Activated naive CD8-positive, alpha-beta T cell treated with anti-CD3 and anti-CD28 coated beads for 36 hours (primary cell): ENCODE data around the gene PSAPL1. TPM values are rescaled to one million over a fixed set of nuclear protein-coding genes. Genes with fewer than 3 reads are reported as not detected.

ENCODE experiments used
- DNase-seq: peaks from one replicate; pipeline ENCODE4 v3.0.0; 2021
- H3K27ac Mint-ChIP-seq: one replicate; pipeline ENCODE4 v1.8.0; 2022; ENCODE audit warnings: mild to moderate bottlenecking, moderate library complexity, mixed read lengths
- H3K27me3 Mint-ChIP-seq: one replicate; pipeline ENCODE4 v1.8.0; 2022; ENCODE audit warnings: mild to moderate bottlenecking, mixed read lengths
- H3K36me3 Mint-ChIP-seq: one replicate; pipeline ENCODE4 v1.8.0; 2021; ENCODE audit warnings: mild to moderate bottlenecking, mixed read lengths
- H3K4me1 Mint-ChIP-seq: one replicate; pipeline ENCODE4 v1.8.0; 2021; ENCODE audit warnings: mixed read lengths
- H3K4me3 Mint-ChIP-seq: one replicate; pipeline ENCODE4 v1.8.0; 2022; ENCODE audit warnings: mild to moderate bottlenecking, moderate library complexity, mixed read lengths
- H3K9me3 Mint-ChIP-seq: one replicate; pipeline ENCODE4 v1.8.0; 2022; ENCODE audit warnings: mixed read lengths
- total RNA-seq, 2 experiments: library from RNA; stranded (reverse); gene quantifications; one replicate each; pipeline ENCODE4 v1.2.3, GENCODE V29; 2021

Gene PSAPL1
- total RNA-seq, 2 experiments from 2014 or later, result not detected

DNA sequence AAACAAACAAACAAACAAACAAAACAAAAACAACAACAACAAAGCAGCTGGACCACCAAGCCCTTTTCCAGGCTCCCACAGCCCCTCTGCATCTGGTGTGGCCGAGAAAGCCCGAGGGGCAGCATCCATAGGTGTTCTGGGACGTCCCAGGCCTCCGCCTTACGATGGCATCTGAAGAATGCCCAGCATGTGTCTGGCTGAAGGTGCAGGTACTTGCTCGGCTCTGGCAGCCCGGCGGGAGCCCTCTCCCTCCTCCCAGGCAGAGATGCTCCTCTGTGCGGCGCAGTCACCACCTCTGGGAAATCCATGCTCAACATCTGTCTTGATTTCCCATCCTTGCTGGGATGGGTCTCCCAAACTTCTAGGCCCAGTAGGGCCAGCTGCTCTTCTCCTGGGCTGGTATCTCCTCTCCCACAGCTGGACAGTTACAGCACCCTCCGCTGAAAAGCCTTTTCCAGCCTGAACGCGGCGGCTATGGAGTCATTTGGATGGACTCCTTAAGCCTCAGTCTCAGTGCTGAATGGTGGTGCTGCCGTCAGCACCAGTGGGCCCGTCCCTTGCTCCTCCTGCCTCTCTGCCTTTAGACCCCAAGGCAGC lies 4.3 kb downstream of the PSAPL1 start:
- Mint-ChIP-seq H3K4me1 (no peaks in the 10 kb centered on the region), H3K27me3 (no peaks in the 10 kb centered on the region), H3K9me3 (no peaks in the 10 kb centered on the region), H3K36me3 (no peaks in the 10 kb centered on the region), H3K4me3 (no peak overlapping the region), H3K27ac (no peak overlapping the region)
- no peak for DNase-seq

DNA sequence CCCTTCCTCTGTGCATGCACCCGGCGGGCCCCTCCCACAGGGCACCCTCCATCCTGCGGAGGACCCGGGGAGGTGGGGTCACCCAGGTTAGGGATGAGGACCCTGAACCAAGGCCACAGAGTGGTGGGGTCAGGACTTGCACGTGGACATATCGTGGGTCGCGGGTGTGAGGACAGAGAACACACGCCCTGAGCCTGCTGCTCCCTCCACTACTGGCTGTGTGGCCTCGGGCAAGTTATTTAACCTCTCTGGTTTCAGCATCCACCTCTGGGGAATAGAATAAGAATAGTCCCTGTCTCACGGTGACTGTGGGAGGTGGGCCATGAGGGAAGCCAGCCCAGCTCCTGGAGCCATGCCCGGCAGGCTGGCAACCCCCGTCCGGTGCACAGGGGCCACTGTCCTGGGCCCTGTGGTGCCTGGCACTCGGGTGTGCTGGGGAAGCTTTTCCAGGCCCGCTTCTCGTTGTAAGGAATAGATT lies 5.1 kb downstream of the PSAPL1 start:
- Mint-ChIP-seq H3K27me3 (no peaks in the 10 kb centered on the region), H3K4me3 (no peak overlapping the region), H3K27ac (no peak overlapping the region), H3K9me3 (no peaks in the 10 kb centered on the region), H3K36me3 (no peaks in the 10 kb centered on the region), H3K4me1 (no peaks in the 10 kb centered on the region)
- no peak for DNase-seq

- Mint-ChIP-seq H3K36me3 (no peaks in the 10 kb centered on the region), H3K27ac (no peak overlapping the region), H3K27me3 (no peaks in the 10 kb centered on the region), H3K4me3 (no peak overlapping the region), H3K4me1 (no peaks in the 10 kb centered on the region), H3K9me3 (no peaks in the 10 kb centered on the region)
- DNase-seq, result no peak
Observed at GRCh38 chr4:7429069-7429416, 5.7 kb downstream of the PSAPL1 start.

DNA sequence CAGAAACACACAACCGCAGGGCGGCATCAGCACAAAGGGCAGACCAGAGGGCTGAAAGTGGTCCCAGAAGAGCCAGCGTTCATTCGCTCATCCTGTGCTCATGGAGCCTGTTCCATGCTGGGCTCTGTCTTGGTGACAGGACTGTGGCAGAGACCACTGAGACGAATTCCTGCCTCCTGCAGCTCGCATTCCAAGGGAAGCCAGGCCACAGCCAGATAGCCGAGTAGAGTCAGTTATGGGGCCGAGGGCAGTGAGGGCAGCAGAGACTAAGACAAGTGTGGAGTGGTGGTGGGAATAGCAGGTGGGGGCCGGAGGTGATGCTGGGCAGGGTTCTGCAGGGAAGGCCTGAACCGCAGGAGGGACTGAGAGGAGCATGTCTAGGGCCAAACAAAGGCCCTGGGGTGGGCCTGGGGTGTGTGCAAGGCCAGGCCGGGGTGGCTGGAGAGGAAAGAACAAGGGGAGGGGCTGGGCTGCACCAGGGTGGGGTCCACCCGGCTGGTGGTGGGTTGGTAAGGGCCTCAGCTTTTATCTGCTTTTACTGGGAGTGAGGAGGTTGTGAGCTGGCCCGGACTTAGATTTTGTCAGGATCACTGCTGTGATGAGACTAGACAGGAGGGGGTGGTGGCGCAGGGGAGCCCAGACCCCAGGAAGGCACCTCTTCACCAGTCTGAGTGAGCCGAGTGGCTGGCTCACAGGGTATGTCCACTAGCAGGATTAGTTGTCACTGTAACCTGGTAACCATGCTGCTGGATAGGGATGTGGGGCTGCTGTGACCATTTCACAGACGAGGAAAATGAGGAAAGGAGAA lies 6.3 kb downstream of the PSAPL1 start:
- Mint-ChIP-seq H3K9me3 (no peaks in the 10 kb centered on the region), H3K4me1 (no peaks in the 10 kb centered on the region), H3K27me3 (no peaks in the 10 kb centered on the region), H3K4me3 (no peak overlapping the region), H3K27ac (no peak overlapping the region), H3K36me3 (no peaks in the 10 kb centered on the region)
- DNase-seq, result no peak

DNA sequence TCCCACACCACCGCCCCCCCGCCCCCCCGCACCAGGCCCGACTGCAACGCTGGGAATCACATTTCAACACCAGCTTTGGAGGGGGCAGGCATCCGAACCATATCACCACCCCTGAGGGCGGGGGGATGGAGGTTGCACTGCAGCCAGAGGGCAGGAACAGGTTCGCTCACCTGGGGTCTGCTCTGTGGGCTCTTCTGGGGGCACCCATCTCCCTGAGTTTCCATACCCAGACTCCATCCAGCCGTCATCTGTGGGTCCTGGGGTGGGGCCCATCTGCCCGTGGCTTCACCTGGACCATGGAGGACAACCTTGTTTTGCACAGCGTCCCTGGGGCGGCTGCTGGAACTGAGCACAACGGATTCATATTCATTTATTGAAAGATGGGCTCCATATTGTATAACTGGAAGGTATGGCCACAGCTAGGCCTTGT lies 6.9 kb downstream of the PSAPL1 start:
- DNase-seq, result no peak
- Mint-ChIP-seq H3K27me3 (no peaks in the 10 kb centered on the region), H3K9me3 (no peaks in the 10 kb centered on the region), H3K27ac (no peak overlapping the region), H3K4me1 (no peaks in the 10 kb centered on the region), H3K4me3 (no peak overlapping the region), H3K36me3 (no peaks in the 10 kb centered on the region)

- no peaks in the 10 kb centered on the region for H3K36me3 Mint-ChIP-seq
- no peaks in the 10 kb centered on the region for H3K4me1 Mint-ChIP-seq
- H3K27ac Mint-ChIP-seq, result no peak overlapping the region
- H3K4me3 Mint-ChIP-seq, result no peak overlapping the region
- no peaks in the 10 kb centered on the region for H3K9me3 Mint-ChIP-seq
- H3K27me3 Mint-ChIP-seq, result no peaks in the 10 kb centered on the region
- no peak for DNase-seq
Observed at GRCh38 chr4:7427361-7427760, 7.4 kb downstream of the PSAPL1 start.

- H3K4me1 Mint-ChIP-seq, result no peaks in the 10 kb centered on the region
- H3K27ac Mint-ChIP-seq, result no peak overlapping the region
- H3K27me3 Mint-ChIP-seq, result no peaks in the 10 kb centered on the region
- DNase-seq, result no peak
- H3K9me3 Mint-ChIP-seq, result no peaks in the 10 kb centered on the region
- no peak overlapping the region for H3K4me3 Mint-ChIP-seq
- H3K36me3 Mint-ChIP-seq, result no peaks in the 10 kb centered on the region
Observed at GRCh38 chr4:7426525-7427171, 8.1 kb downstream of the PSAPL1 start.

DNA sequence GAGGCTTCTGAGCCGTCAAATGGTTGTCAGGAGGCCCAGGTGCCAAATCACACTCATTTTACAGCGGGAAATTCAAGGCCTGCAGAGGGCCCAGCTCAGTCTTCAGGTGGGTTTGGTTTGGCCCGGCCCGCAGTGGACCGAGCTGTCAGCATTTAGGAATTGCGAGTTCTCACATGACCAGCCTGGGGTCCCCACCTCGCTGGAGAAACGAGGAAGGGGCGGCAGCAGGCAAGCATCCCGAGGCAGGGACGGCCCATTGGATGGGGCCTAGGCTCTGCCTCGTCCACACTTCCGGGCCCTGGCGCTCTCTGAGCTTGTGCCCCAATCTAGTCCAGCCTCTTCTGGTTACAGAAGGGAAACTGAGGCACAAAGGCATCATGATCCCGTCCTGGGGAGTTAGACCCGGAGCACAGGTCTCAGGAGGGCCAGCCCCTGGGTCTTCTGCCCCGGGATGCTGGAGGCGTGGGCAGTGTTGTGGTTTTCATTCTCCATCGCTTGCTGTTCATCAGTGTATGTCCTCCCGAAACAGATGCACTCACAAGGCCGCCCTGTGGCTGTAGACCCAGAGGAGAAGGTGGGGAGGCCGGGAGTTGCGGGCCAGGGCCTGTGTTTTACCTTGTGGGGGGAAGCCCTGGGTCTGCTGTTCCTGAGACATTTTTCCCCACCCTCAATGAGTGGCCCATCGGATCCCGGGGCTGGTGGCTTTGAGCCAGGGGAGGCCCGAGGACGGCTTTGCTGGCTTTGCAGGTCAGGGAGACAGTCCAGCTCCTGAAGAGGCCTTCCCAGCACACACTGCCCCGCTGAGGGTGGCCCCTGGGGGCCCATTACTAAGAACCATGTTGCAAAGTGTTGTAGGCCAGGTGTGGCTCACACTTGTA lies 8.9 kb downstream of the PSAPL1 start:
- Mint-ChIP-seq H3K27me3 (no peaks in the 10 kb centered on the region), H3K9me3 (no peaks in the 10 kb centered on the region), H3K4me1 (no peaks in the 10 kb centered on the region), H3K36me3 (no peaks in the 10 kb centered on the region), H3K27ac (no peak overlapping the region), H3K4me3 (no peak overlapping the region)
- no peak for DNase-seq

GRCh38 chr4:7425124-7425523 lies 9.6 kb downstream of the PSAPL1 start:
- Mint-ChIP-seq H3K4me3 (no peak overlapping the region), H3K27ac (no peak overlapping the region), H3K27me3 (no peaks in the 10 kb centered on the region), H3K9me3 (no peaks in the 10 kb centered on the region), H3K36me3 (no peaks in the 10 kb centered on the region), H3K4me1 (no peaks in the 10 kb centered on the region)
- no peak for DNase-seq

- no peak overlapping the region for H3K27ac Mint-ChIP-seq
- no peaks in the 10 kb centered on the region for H3K36me3 Mint-ChIP-seq
- no peaks in the 10 kb centered on the region for H3K4me1 Mint-ChIP-seq
- no peaks in the 10 kb centered on the region for H3K27me3 Mint-ChIP-seq
- DNase-seq, result no peak
- H3K4me3 Mint-ChIP-seq, result no peak overlapping the region
- H3K9me3 Mint-ChIP-seq, result no peaks in the 10 kb centered on the region
Observed at GRCh38 chr4:7424553-7425111, 10.1 kb downstream of the PSAPL1 start.

DNA sequence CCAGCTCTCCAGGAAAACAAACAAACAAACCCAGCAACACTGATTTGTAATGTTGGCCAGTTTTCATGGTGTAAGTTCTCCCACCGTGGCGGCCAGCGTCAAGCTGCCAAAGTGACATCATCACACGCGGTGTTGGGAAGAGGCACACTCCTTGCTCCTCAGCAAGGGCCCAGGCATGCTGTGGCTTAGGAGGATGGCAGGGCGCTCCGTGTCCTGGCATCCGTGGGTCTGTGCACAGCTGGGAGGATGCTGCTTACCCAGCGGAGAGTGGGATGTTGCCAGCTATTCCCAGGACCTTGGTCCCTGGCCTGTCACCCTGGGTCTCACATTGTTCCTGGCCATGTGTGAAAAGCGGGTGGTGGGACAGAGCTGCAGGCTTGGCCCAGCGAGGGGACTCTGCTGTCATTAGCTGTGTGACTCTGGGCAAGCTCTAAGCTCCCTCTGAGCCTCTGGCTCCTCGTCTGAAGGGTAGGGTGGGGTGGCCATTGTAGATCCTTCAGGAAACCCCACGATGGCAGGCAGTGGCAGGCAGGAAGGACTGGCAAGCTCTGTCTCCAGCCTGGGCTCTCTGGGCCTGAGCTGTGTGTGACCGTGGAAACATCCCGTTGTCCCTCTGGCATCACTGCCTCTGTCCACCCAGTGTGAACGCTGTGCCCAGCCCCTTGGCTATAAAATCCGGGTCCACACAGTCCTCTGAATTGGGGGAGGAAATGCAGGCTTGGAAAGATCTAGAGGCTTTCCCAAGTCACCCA lies 10.8 kb downstream of the PSAPL1 start:
- no peak for DNase-seq
- no peaks in the 10 kb centered on the region for H3K27me3 Mint-ChIP-seq
- H3K9me3 Mint-ChIP-seq, result peaks cover under 1% of the 10 kb centered on the region
- H3K4me1 Mint-ChIP-seq, result no peaks in the 10 kb centered on the region
- no peaks in the 10 kb centered on the region for H3K36me3 Mint-ChIP-seq
- no peak overlapping the region for H3K4me3 Mint-ChIP-seq
- no peak overlapping the region for H3K27ac Mint-ChIP-seq

DNA sequence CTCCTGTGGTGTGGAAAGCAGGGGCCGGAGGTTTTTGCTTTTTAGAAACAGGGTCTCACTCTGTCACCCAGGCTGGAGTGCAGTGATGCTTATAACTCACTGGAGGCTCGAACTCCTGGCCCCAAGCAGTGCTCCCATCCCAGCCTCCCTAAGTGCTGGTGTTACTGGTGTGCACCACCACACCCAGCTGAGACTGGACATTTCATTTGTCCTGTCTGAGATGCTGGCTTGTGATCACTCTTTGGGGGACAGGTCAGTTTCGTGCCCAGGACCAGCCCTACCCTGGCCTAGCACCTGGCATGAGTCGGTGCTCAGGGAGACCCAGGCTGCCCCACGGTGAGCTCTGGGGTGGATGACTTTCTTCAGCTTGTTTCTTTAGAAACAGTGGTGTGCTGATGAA lies 11.3 kb downstream of the PSAPL1 start:
- H3K4me3 Mint-ChIP-seq, result no peak overlapping the region
- H3K27me3 Mint-ChIP-seq, result no peaks in the 10 kb centered on the region
- no peak overlapping the region for H3K27ac Mint-ChIP-seq
- no peaks in the 10 kb centered on the region for H3K4me1 Mint-ChIP-seq
- no peaks in the 10 kb centered on the region for H3K36me3 Mint-ChIP-seq
- H3K9me3 Mint-ChIP-seq, result peaks cover 4% of the 10 kb centered on the region
- no peak for DNase-seq

DNA sequence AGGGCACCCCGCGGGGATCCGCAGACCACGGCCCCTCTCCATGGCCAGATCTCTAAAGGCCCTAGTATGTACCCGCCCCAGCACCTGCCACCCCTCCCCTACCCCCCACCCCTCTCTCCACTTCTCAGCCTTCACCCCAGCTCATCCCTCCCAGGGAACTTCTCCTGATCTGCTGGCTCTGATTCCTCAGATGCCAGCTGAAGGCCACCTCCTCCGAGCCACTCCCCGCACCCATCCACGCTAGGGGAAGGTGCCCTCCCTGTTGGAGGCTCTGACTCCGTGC lies 11.9 kb downstream of the PSAPL1 start:
- Mint-ChIP-seq H3K27ac (no peak overlapping the region), H3K36me3 (no peaks in the 10 kb centered on the region), H3K4me1 (no peaks in the 10 kb centered on the region), H3K9me3 (peaks cover 4% of the 10 kb centered on the region), H3K4me3 (no peak overlapping the region), H3K27me3 (no peaks in the 10 kb centered on the region)
- no peak for DNase-seq

DNA sequence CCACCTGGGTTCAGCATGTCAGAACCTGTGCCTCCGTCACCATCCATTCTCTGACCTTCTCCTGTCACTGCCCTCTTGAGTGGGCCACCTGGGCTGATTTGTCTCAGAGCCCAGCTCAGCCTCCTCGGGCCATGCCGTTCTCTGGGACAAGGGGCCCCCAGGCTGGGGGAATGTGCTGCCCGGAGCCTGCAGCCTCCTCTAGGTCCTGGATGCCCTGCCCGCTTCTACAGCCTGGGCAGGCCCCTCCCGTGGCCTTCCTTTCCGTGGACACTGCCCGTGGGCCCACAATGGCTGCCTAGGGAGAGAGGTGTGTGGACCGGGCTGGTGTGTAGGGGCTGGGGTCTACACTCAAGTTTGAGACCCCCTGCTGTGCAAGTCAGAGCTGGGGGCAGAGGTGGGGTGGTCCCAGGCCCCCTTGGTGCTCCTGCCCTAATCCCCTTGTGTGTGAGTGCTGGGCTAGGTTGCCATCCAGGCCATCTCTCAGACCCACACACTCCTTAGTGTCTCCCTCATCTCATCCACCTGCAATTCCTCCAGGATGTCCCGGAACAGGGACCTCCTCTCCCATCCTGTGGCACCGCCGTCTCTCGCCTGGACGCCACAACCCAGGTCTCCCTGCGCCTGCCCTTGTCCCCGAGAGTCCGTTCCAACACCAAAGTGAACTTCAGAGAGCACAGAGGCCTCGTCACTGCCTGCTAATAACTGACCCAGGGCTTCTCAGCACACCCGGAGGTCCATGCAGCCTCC lies 12.4 kb downstream of the PSAPL1 start:
- Mint-ChIP-seq H3K36me3 (no peaks in the 10 kb centered on the region), H3K27me3 (no peaks in the 10 kb centered on the region), H3K27ac (no peak overlapping the region), H3K4me1 (no peaks in the 10 kb centered on the region), H3K9me3 (peaks cover 4% of the 10 kb centered on the region), H3K4me3 (no peak overlapping the region)
- no peak for DNase-seq
